Measurements from ENCODE around the gene IER5. TPM values are rescaled to one million over a fixed set of nuclear protein-coding genes. Genes with fewer than 3 reads are reported as not detected.

IER5 gene
- total RNA-seq, 1 experiment from 2014 or later, result 18.2 TPM

DNA sequence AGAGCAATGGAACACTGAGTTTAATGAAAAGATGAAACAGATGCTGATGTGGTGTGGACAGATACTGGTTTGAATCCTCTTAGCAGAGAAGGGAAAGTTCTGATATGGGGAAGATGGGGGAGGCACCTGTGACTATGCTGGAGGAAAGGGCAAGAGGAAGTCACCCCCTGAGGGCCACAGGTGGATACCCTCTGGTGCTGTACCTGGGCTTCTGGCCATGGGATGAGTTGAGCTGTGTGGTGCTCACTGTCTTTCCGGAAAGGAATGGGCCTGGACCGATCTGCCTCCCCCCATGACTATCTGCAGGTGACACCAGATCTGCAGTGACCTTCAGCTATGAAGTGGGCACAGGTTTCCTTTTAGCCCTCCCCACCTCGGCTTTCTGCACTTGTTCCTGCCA is 52.4 kb downstream of the IER5 start:
- ChIA-PET POLR2A (interaction anchor here (0.6 to 1.3 kb wide), 2 partner anchors 57 to 118 kb away, joined by 3 read pairs; no protein-coding TSS in a partner anchor), CTCF (interaction anchor here (0.8 to 5.7 kb wide), 9 partner anchors 12 to 259 kb away, joined by 3 to 51 read pairs (median 12); partner anchors contain the start of gene MR1)
- H3K4me1 Mint-ChIP-seq, result peaks cover 17% of the 10 kb centered on the region
- DNase-seq (ENCODE audit: low spot score), result no peak
- TF ChIP-seq FOXK1 (CRISPR knock-in tag; IDR thresholded peaks at IDR 0.05) (no peak), ZNF512 (CRISPR knock-in tag; IDR thresholded peaks at IDR 0.05; ENCODE audit: borderline replicate concordance) (no peak), TEAD1 (CRISPR knock-in tag; IDR thresholded peaks at IDR 0.05) (no peak), SOX15 (CRISPR knock-in tag; IDR thresholded peaks at IDR 0.05) (no peak), ZNF121 (CRISPR knock-in tag; IDR thresholded peaks at IDR 0.05) (no peak), ZNF317 (CRISPR knock-in tag; IDR thresholded peaks at IDR 0.05; ENCODE audit: borderline replicate concordance, low read depth) (no peak)
- TF ChIP-seq, protein P1, sequence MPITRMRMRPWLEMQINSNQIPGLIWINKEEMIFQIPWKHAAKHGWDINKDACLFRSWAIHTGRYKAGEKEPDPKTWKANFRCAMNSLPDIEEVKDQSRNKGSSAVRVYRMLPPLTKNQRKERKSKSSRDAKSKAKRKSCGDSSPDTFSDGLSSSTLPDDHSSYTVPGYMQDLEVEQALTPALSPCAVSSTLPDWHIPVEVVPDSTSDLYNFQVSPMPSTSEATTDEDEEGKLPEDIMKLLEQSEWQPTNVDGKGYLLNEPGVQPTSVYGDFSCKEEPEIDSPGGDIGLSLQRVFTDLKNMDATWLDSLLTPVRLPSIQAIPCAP (CRISPR knock-in tag; IDR thresholded peaks at IDR 0.05), result no peak
- H3K27ac Mint-ChIP-seq, result no peak overlapping the region
- no peaks in the 10 kb centered on the region for H3K36me3 Mint-ChIP-seq
- H3K9me3 Mint-ChIP-seq, result peaks cover 7% of the 10 kb centered on the region
- no peak overlapping the region for H3K4me3 Mint-ChIP-seq
- ATAC-seq, result no peak
- H3K27me3 Mint-ChIP-seq (ENCODE audit: low read depth), result peaks cover 7% of the 10 kb centered on the region; the same call in 1 of the 2 replicates

DNA sequence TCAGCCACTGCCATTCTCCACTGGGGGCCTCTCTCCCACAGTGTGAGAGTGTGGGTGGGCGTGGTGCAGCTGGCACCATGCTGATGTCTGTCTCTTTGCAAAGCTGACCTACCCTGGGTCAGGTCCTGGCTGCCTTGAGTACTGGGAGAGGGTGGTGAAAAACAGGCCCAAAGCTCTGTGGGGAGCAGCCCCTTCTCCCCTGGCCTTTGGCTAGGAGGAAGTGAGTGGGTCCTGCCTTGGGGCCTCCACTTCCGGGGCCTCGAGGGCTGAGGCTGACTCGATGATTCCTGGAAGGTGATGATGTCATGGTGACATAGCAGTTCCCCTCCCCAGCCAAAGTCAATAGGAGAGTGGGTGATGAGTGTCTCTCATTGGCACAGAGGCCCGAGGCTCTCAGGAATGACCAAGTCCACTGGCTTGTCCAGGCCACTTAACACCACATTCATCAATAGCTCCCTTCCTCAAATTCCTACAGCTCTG is 53.0 kb downstream of the IER5 start:
- CTCF ChIA-PET, result interaction anchor here (0.7 to 5.7 kb wide), 24 partner anchors 8 to 280 kb away, joined by 3 to 51 read pairs (median 8); partner anchors contain the start of genes MR1 and STX6
- Mint-ChIP-seq H3K36me3 (no peaks in the 10 kb centered on the region), H3K9me3 (peaks cover 13% of the 10 kb centered on the region), H3K4me1 (peaks cover 13% of the 10 kb centered on the region), H3K27me3 (ENCODE audit: low read depth) (peaks cover 12% of the 10 kb centered on the region), H3K27ac (no peak overlapping the region), H3K4me3 (no peak overlapping the region)
- DNase-seq (ENCODE audit: low spot score), result no peak
- TF ChIP-seq PRRX2 (CRISPR knock-in tag; IDR thresholded peaks at IDR 0.05) (no peak), CBFB (CRISPR knock-in tag; IDR thresholded peaks at IDR 0.05; ENCODE audit: low read depth) (no peak), NFYB (CRISPR knock-in tag; conservative IDR thresholded peaks at IDR 0.05; ENCODE audit: low read depth) (no peak), ZBTB21 (CRISPR knock-in tag; IDR thresholded peaks at IDR 0.05; ENCODE audit: borderline replicate concordance) (no peak), ZNF263 (CRISPR knock-in tag; IDR thresholded peaks at IDR 0.05; ENCODE audit: low read depth) (no peak), HMGXB4 (CRISPR knock-in tag; IDR thresholded peaks at IDR 0.05) (no peak), IRF2 (CRISPR knock-in tag; IDR thresholded peaks at IDR 0.05; ENCODE audit: borderline replicate concordance, low read depth) (no peak), FOXP1 (CRISPR knock-in tag; IDR thresholded peaks at IDR 0.05; ENCODE audit: borderline replicate concordance) (no peak), ATF2 (CRISPR knock-in tag; IDR thresholded peaks at IDR 0.05; ENCODE audit: borderline replicate concordance, low read depth) (no peak), KAT7 (CRISPR knock-in tag; IDR thresholded peaks at IDR 0.05; ENCODE audit: borderline replicate concordance) (no peak), ATF3 (CRISPR knock-in tag; conservative IDR thresholded peaks at IDR 0.05) (no peak), ZNF317 (CRISPR knock-in tag; IDR thresholded peaks at IDR 0.05; ENCODE audit: borderline replicate concordance, low read depth) (no peak), ZNF671 (CRISPR knock-in tag; IDR thresholded peaks at IDR 0.05) (no peak)
- TF ChIP-seq, protein P2, sequence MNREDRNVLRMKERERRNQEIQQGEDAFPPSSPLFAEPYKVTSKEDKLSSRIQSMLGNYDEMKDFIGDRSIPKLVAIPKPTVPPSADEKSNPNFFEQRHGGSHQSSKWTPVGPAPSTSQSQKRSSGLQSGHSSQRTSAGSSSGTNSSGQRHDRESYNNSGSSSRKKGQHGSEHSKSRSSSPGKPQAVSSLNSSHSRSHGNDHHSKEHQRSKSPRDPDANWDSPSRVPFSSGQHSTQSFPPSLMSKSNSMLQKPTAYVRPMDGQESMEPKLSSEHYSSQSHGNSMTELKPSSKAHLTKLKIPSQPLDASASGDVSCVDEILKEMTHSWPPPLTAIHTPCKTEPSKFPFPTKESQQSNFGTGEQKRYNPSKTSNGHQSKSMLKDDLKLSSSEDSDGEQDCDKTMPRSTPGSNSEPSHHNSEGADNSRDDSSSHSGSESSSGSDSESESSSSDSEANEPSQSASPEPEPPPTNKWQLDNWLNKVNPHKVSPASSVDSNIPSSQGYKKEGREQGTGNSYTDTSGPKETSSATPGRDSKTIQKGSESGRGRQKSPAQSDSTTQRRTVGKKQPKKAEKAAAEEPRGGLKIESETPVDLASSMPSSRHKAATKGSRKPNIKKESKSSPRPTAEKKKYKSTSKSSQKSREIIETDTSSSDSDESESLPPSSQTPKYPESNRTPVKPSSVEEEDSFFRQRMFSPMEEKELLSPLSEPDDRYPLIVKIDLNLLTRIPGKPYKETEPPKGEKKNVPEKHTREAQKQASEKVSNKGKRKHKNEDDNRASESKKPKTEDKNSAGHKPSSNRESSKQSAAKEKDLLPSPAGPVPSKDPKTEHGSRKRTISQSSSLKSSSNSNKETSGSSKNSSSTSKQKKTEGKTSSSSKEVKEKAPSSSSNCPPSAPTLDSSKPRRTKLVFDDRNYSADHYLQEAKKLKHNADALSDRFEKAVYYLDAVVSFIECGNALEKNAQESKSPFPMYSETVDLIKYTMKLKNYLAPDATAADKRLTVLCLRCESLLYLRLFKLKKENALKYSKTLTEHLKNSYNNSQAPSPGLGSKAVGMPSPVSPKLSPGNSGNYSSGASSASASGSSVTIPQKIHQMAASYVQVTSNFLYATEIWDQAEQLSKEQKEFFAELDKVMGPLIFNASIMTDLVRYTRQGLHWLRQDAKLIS (CRISPR knock-in tag; IDR thresholded peaks at IDR 0.05; ENCODE audit: borderline replicate concordance), result no peak
- POLR2A ChIA-PET, result interaction anchor here (0.6 to 1.4 kb wide), 3 partner anchors 37 to 118 kb away, joined by 3 to 4 read pairs (median 3); no protein-coding TSS in a partner anchor
- no peak for ATAC-seq
